ENCODE results near the gene EFHD2.
"Not testable (repeated sequence)": the region's sequence is repeated elsewhere in the genome, so short reads cannot be mapped to it uniquely, and the experiment has no call there.

The EFHD2 gene

DNA sequence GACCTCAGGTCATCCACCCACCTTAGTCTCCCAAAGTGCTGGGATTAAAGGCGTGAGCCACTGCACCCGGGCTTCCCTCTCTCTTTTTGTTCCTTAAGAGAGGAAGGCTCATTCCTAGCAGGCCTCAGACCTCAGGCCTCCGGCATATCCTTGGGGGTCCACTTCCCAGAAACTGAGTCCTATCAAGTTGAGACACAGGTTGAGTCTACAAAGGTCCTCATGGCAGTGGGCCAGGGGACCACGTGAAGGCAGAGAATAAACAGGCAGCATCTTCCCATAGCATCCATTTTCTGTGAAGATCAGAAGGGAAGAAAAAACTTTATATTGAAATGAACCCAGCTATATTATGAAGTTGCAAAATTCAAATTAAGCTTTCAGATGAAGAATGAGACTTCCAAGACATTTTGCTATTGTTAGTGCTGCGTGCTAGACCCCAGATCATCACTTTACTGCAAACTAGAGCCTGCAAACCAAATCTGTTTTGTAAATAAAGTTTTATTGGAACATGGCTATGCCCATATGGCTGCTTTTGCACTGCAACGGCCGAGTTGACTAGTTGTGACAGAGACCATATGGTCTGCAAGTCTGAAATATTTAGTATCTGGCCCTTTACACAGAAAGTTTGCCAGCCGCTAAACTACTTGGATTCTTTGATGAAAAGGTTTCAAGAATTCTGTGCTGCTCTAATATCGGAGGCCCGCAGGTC lies 43.3 kb downstream of the EFHD2 start:
- DNase-seq (ENCODE audit: low read depth), result no peak

DNA sequence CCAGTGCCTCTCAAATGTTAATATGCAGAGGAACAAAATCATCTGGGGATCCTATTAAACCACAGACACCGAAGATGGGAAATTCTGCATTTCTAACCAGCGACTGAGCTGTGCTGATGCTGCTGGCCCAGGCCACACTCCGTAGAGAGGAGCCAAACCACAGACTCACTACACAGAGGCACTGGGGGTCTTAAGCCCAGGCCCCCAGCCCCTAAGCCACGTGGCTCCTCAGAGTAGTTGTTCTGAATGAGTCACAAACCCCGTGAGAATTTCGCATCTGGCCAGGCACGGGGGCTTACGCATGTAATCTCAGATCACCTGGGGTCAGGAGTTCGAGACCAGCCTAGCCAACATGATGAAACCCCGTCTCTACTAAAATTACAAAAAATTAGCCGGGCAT lies 44.0 kb downstream of the EFHD2 start:
- DNase-seq (ENCODE audit: low read depth), result no peak

DNA sequence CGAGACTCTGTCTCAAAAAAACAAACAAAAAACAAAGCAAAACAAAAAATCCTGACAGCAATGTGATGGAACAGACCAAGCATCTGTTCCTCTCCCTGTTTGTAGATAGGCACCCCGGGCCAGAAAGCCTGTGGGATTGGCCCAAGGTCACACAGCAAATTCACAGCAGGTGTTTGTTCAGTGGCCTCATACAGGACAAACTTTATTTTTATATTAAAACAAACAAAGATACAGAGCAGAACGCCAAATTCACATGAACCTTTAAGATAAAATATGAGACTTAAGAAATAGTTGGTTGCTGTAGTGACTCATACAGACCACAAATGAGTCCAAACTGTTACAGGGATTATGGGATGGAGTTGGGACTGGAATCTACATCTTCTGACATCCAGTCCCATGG lies 44.6 kb downstream of the EFHD2 start:
- peak; percentile 81 for DNase-seq (ENCODE audit: low read depth)

DNA sequence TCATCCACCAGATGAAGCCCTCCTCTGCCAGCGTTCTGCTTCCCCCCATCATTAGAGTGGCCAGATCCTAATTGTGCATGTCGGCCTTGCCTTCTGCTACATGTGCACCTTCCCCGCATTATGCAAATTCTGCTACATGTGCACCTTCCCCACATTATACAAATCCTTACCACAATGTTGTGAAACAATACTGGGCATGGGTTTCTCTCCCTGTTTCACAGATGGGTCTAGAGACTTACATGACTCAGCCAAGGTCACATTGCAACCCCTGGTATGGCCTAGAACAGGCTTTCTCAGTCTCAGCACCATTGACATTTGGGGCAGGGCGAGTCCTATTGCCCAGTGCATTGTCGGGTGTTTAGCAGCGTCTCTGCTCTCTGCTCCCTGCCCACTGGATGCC lies 45.8 kb downstream of the EFHD2 start:
- peak; percentile 94 for DNase-seq (ENCODE audit: low read depth)

DNA sequence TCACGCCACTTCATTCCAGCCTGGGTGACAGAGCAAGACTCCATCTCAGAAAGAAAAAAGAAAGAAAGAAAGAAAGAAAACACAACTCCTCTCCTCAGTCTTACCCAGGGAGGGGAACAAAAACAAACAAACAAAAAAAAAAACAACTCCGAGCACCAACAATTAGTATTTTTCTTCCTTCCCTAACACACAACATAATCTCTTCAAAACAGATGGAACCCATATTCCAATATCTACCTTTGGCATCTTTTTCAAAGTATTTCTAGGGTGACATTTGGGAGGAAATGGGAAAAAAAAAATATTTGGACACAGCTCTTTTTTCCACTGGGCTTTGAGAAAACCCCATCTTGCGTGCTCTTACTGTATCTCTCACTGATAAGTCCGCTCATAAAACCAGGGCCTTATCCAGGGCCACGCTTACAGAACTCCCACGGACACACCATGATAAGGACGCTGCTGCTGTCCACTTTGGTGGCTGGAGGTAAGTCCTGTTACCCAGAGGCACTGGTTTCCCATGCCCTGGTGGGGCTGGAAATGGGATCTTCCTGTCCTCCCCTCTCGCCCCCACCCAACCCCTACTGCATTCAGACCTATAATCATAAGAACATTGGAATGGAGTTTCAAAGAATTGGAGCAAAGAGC lies 46.7 kb downstream of the EFHD2 start, which contains the start of gene CELA2A:
Gene CELA2A (plus strand): TSS at position 420 of the 642 bp plus-strand sequence. CDS start 22 bp downstream, at position 442.
- no peak for DNase-seq (ENCODE audit: low read depth)

DNA sequence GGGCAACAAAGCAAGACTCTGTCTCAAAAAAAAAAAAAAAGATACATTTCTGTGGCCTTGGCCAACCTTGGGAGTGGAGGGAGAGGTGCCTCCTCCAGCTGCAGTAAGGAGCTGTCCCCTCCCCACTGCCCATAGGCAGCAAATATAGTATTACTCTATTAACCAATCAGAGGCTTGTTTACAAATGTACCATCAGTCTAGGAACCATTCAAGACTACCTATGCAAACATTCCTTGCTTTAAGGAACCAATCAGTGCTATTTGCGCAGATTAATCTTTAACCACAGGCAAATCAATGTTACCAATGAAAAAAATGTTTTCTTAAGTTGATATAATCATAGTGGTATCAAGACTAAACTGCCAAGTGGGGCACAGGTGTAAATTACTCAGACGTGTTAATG lies 47.9 kb downstream of the EFHD2 start:
- no peak for DNase-seq (ENCODE audit: low read depth)

DNA sequence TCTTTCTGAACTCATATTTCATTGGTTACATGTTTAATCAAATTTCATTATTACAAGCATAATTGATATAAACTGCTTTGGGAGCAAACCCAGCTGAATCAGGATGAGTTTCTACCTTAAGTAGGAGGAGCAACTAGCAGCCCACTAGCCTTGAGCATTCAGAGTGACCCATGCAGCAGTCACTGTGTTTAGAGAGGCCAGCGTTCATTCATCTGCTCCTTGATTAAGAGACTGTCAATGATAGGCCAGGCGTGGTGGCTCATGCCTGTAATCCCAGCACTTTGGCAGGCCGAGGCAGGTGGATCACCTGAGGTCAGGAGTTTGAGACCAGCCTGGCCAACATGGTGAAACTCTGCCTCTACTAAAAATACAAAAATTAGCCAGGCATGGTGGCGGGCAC lies 48.7 kb downstream of the EFHD2 start:
- DNase-seq (ENCODE audit: low read depth), result not testable (repeated sequence)

DNA sequence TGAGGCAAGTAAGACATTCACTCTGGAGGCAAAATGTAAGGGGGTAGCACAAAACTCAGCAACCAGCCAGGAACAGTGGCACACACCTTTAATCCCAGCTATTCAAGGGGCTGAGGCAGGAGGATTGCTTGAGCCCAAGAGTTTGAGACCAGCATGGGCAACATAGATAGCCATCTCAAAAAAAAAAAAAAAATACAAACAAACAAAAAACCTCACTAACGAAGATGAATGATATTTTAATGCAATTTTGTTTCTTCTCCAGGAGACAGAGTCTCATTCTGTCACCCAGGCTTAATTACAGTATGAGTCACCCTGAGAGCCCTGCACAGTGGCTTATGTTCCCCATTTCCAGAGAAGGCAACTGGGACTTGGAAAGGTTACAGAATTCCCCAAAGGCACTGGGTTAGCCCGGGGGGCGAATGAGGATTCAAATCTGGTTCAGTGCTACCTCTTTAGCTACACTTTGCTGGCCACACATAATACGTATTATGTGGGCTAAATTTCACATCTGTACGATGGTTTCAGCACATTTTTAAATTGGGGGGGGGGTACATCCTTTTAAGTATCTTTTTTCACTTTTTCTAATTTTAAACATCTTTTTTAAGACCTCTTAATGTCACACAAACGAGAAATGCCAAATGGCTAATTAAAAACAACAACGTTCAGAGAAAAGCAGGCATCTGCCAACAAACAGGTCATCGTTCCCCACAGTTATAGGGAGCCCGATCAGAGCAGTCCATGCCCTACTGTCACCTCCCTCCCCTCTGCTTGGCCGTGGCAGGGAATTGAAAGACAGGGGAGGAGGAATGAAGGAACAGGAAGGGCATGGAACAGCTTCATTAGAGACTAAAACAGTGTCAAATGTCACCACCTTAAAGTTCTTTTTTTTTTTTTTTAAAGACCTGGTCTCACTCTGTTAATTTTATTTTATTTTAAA lies 50.4 kb downstream of the EFHD2 start:
- DNase-seq (ENCODE audit: low read depth), result peak; percentile 9

DNA sequence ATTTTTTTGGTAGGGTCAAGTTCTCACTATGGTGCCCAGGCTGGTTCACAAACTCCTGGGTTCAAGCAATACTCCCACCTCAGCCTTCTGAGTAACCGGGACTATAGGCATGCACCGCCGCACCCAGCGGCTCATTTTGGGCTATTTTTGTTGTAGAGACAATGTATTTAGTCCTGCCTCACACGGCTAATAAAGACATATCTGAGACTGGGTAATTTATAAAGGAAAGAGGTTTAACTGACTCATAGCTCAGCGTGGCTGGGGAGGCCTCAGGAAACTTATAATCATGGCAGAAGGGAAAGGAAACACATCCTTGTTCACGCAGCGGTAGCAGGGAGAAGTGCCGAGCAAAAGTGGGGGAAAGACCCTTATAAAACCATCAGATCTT lies 51.0 kb downstream of the EFHD2 start:
- no peak for DNase-seq (ENCODE audit: low read depth)

DNA sequence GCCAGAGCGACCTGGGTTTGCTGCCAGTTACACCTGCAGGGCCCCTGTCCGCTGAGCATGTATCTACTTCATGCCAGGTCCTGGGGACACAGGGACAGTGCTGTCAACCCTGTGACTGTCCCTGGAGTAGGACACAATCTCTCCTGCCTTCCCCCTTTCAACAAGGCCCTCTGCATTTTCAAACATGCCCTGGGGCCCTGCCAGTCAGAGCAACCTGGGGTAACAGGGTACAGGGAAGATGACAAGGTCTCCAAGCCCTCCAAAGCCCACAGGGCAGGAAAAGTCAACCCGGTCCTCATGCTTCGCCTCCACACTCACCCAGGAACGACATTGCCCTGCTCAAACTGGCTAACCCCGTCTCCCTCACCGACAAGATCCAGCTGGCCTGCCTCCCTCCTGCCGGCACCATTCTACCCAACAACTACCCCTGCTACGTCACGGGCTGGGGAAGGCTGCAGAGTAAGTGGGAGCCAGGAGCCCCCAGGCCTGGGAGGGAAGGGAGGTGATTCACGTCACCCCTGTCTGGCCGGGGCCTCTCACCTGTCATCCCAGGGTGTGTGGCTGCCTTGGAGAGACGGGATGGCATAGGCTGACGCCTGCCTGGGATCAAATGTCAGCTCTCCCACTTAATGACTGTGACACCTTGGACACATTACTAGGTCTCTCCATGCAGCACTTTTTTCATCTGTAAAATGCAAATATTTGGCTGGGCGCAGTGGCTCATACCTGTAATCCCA lies 53.5 kb downstream of the EFHD2 start:
- DNase-seq (ENCODE audit: low read depth), result not testable (repeated sequence)

DNA sequence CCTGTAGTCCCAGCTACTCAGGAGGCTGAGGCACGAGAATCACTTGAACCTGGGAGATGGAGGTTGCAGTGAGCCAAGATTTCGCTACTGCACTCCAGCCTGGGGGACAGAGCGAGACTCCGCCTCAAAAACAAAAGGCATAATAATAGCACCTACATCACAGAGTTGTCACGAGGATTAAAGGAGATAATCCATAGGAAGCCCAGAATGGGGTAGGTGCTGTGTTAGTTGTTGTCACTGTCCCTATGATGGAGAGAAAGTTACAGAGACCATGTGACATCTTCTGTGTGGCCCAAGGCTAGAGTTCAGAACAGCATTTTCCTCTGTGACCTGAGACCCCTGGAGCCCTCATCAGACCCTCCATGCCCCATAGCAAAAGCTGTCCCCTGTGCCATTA lies 54.2 kb downstream of the EFHD2 start:
- DNase-seq (ENCODE audit: low read depth), result not testable (repeated sequence)

DNA sequence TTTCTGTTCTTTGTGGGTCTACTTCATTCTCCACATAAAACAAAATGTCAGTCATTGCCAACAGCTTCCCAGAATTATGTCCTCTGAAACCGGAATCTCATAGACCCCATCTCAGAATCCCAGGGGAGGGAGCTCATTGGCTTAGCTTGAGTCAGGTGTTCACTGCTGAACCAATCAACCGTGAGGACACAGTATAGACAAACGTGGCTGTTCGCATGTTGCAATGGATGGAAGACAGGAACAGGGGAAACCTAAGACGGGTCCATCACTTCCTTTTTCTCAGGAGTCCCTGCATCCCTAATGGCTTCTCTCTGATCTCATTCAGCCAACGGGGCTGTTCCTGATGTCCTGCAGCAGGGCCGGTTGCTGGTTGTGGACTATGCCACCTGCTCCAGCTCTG lies 56.0 kb downstream of the EFHD2 start:
- DNase-seq (ENCODE audit: low read depth), result no peak

DNA sequence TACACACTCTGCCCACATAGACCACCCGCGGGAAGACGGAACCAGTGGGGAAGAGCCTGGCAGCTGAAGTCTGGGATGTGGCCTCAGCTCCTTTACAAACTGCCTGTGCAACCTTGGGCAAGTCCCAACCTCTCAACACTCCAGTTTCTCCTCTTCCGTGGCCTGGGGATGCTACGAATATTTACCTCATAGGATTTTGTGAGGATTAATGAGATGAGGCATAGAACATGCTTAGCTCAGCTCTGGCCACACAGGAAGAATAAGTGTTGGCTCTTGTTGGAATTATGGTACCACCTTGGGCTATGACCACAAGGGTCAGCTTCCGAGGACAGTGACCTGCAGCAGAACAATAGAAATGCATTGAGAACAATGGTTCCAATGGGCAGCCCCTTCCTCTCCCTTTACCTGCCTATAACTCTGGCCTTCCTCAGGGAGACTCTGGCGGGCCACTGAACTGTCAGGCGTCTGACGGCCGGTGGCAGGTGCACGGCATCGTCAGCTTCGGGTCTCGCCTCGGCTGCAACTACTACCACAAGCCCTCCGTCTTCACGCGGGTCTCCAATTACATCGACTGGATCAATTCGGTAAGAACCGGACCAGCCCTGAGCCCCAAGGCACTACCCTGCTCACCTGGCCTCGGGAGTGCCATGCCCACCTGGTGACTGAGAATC lies 57.4 kb downstream of the EFHD2 start:
- DNase-seq (ENCODE audit: low read depth), result not testable (repeated sequence)

DNA sequence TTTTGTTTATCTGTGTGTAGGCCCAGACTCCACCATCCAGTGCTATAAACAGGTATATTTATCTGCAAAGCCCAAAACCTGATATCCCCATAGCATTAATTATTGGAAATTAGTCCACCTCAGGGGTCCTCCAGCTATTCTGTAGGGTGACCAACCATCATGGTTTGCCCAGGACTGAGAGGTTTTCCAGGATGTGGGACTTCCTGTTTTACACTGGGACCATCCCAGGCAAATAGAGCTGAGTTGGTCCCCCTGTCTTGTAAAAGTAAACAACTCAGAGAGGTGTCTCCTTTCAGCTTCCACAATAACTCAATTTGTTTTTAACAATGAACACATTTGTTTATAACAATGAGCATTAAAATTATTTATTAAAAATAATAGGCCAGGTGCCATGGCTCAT lies 58.5 kb downstream of the EFHD2 start:
- DNase-seq (ENCODE audit: low read depth), result no peak

DNA sequence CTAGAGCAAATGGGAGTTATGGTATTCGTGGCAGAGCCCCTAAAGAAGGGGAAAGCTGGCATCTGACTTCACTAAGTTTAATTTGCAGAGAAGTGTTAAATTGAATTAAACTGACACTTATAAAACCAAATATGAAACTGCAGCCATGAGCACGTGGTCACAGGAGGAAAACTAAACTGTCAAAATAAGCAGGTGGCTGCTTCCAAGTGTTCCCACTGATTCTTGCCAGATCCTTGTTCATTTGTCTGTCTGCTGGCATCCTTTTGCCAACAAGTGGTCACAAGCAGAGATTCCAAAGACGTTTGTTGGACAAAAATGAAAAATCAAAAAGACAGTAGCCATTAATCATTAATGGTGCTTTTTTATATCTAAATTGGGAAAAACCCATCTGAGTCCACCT lies 59.7 kb downstream of the EFHD2 start:
- DNase-seq (ENCODE audit: low read depth), result no peak

DNA sequence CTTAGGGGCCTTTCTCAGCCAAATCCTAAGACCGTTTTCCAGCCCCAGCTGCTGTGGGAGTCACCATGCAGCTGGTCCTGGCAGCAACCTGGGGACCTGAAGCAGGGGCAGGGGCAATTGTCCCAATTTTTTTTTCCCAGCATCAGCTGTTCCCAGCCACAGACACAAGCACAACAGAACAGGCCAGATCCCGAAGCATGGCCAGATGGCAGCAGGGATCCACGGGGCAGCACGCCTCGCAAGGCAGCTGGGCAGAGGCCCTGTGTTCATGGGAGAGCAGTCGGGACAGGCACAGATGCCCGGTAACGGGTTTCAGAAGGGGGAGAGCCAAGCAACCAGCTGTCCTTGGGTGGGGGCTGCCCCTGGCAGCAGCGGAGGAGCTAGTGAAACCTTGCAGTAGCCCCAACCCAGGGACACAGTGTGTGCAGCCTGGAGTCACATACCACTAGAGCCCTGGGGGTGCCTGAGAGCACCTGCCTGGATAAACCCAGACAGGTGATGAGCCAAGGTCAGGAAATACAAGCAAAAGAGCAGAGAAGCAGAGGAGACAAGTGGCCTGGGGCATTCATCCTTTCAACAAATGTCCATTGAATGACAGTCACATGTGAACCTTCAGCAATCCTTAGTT lies 60.2 kb downstream of the EFHD2 start:
- DNase-seq (ENCODE audit: low read depth), result not testable (repeated sequence)

DNA sequence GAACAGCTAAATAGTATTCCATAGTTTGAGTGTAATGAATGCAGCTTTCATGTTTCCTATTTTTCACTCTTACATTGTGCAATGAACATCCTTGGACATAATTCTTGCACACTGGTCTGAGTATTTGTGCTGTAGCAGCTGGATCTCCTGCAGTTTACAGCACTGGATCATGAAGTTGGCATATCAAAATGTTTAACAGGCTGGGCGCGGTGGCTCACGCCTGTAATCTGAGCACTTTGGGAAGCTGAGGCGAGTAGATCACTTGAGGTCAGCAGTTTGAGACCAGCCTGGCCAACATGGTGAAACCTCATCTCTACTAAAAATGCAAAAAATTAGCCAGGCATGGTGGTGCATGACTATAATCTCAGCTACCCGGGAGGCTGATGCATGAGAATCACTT lies 61.4 kb downstream of the EFHD2 start:
- peak; percentile 68 for DNase-seq (ENCODE audit: low read depth)

DNA sequence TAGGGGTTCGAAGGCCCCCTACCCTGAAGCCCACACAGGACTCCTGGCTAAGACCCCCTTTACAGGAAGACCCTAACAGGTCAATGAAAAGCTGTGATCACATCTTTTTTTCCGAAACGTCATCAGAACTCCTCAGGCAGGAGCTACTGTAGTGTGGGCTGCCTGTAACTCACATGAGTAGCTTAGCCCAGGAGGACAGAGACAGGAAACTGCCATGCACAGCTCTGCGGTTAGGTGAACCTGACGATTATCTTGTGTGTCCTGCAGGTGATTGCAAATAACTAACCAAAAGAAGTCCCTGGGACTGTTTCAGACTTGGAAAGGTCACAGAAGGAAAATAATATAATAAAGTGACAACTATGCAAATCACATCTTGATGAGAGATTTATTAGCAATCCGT lies 62.0 kb downstream of the EFHD2 start:
- DNase-seq (ENCODE audit: low read depth), result not testable (repeated sequence)

DNA sequence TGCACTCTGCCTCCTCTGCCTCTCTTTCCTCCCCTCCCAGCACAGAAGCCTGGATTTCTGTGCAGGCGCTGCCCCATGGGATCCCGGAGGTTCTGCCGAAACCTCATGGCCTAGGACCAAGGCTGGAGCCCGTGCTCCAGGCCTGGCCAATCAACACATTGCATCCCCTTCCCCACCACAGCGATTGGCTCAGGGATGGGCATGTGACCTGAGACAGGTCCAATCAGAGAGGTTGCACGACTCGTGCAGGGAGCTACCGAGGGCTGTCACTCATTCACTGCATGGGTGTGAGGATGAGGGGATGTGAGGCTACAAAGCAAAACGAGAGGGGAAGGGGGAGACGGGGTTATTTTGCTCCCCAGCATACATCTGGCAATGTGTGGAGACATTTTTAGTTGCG lies 62.9 kb downstream of the EFHD2 start:
- no peak for DNase-seq (ENCODE audit: low read depth)

DNA sequence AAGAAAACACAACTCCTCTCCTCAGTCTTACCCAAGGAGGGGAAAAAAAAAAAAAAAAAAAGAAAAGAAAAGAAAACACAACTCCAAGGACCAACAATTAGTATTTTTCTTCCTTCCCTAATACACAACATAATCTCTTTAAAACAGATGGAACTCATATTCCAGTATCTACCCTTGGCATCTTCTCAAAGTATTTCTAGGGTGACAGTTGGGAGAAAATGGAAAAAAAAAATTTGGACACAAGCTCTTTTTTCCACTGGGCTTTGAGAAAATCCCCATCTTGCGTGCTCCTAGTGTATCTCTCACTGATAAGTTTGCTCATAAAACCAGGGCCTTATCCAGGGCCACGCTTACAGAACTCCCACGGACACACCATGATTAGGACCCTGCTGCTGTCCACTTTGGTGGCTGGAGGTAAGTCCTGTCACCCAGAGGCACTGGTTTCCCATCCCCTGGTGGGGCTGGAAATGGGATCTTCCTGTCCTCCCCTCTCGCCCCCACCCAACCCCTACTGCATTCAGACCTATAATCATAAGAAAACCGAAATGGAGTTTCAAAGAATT lies 66.1 kb downstream of the EFHD2 start, which contains the start of gene CELA2B:
Gene CELA2B (plus strand): TSS at position 353 of the 563 bp plus-strand sequence. CDS start 22 bp downstream, at position 375.
- peak; percentile 13 for DNase-seq (ENCODE audit: low read depth)
